HUDEP-2 (cell line): ENCODE data around the gene STAT6.
"Not testable (repeated sequence)": the region's sequence is repeated elsewhere in the genome, so short reads cannot be mapped to it uniquely, and the experiment has no call there.

Experiments
- DNase-seq, 76 experiments: peaks; one replicate each; lab custom pipeline; 2025; ENCODE audit not compliant: unreplicated experiment in 76 of 76; lab: John Stamatoyannopoulos, UW

STAT6 gene

GRCh38 chr12:57055824-57056223 lies 55.3 kb downstream of the STAT6 start:
- no peak for DNase-seq

DNA sequence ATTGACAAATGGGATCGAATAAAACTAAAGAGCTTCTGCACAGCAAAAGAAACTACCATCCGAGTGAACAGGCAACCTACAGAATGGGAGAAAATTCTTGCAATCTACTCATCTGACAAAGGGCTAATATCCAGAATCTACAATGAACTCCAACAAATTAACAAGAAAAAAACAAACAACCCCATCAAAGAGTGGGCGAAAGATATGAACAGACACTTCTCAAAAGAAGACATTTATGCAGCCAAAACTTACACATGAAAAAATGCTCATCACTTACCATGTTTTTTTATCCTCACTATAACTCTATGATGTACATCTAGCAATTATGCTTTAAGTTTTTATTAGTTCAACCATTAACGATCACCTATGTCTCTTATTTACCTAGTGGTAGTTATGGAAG lies 57.3 kb downstream of the STAT6 start:
- DNase-seq, result not testable (repeated sequence)

- DNase-seq, result not testable (repeated sequence)
Measured at GRCh38 chr12:57053146-57053545, 58.0 kb downstream of the STAT6 start.

- DNase-seq, result no peak
Measured at GRCh38 chr12:57051011-57051410, 60.2 kb downstream of the STAT6 start.

GRCh38 chr12:57049890-57050289 lies 61.3 kb downstream of the STAT6 start, which contains the start of gene MYO1A:
Gene MYO1A (minus strand): TSS chr12:57050129. CDS start chr12:57048323, 1,806 bp downstream.
- no peak for DNase-seq

DNA sequence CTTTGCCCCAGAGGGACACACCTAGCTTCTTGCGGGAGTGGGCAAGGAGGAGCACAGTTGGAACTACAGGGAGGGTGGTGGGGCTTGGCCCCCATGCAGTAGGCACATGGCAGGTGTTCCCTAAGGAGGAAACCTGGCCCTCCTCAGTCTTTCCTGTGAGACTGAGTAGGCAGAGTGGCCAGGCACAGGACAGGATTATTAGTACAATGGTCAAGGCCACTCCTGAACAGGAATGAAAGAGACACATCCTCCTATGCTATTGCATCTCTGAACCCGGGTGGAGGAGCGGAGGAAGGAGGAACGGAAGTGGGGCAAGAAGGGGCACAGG lies 62.1 kb downstream of the STAT6 start:
- no peak for DNase-seq

GRCh38 chr12:57048423-57049118 lies 62.6 kb downstream of the STAT6 start:
- DNase-seq, result no peak

GRCh38 chr12:57047981-57048380 lies 63.2 kb downstream of the STAT6 start:
- DNase-seq, result no peak

- no peak for DNase-seq
Measured at GRCh38 chr12:57046947-57047890, 63.9 kb downstream of the STAT6 start.

DNA sequence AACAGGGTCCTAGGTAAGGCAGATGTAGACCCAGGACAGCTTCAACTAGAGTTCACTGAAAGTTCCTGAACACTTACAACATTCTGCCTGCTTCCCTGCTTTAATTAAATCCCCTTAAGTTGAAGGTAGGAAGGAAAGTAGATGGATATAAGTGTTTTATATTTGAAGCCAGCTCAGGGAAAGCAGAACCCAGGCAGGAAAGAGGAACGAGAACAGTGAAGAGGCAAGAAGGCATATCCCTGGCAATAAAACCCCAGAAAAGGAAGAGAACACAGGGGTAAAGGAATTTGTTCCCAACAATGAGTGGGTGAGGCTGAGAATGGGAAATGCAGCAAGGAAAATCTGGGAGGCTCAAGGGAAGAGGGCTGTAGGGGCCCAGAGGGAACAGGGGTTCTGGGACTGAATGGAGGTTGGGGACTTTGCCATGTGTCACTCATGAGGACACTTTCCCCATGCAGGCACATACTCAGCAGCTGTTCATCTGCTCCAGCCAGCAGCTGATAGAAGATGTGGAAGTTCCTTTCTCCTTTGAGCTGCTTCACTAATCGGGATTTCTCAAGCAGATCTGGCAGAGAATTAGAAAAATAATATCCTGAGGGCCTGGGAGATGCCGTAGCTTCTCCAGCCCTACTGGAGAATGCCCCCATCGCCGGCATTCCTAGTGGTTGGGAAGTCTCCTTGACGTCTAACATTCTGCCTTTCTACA lies 64.9 kb downstream of the STAT6 start:
- DNase-seq, result no peak
